NCI-H1417 treated with DMSO at 0.1 percent for 48 hours (cell line): ENCODE measurements around the gene PPP1R14B.

Experiments
- DNase-seq: peaks from one replicate; lab custom pipeline; 2025; lab: John Stamatoyannopoulos, UW

The PPP1R14B gene

DNA sequence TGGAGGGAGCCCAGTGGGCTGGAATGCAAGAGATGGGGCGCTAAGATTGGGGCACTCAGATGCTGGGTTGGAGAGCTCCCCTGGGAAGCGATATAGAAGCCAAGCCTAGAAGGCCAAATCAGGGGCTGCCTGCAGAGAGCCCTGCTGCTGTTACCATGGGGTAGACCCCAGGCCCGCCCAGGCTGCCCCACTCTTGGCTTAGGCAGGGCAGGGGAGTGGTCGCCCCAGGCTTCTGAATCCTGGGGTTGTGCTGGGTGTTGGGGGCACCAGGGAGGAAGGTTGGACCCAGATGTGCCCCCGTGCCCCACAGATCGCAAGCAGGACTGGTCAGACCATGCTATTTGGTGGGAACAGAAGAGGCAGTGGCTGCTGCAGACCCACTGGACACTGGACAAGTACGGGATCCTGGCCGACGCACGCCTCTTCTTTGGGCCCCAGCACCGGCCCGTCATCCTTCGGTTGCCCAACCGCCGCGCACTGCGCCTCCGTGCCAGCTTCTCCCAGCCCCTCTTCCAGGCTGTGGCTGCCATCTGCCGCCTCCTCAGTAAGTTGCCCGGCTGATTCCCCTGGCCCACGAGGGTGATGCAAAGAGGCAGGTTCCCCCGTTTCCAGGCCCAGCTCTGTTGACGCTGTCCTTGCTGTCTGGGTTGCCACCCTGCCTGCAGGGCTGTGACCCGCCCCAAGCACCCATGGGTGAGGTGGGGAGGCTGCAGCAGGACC lies 36.3 kb downstream of the PPP1R14B start:
- no peak for DNase-seq

DNA sequence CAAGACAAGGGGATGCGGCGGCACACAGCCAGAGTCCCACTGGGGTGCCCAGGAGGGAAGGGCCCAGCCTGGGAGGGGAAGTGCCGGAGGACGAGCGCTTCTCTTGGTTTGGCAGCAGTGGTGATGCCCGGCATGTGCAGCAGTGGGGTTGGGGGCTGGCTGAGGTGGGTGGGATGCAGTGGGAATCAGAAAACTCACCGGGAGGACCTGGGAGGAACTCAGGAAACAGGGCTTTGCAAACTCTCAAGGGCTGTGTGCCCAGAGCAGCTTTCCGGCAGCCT lies 37.2 kb downstream of the PPP1R14B start:
- DNase-seq, result no peak

DNA sequence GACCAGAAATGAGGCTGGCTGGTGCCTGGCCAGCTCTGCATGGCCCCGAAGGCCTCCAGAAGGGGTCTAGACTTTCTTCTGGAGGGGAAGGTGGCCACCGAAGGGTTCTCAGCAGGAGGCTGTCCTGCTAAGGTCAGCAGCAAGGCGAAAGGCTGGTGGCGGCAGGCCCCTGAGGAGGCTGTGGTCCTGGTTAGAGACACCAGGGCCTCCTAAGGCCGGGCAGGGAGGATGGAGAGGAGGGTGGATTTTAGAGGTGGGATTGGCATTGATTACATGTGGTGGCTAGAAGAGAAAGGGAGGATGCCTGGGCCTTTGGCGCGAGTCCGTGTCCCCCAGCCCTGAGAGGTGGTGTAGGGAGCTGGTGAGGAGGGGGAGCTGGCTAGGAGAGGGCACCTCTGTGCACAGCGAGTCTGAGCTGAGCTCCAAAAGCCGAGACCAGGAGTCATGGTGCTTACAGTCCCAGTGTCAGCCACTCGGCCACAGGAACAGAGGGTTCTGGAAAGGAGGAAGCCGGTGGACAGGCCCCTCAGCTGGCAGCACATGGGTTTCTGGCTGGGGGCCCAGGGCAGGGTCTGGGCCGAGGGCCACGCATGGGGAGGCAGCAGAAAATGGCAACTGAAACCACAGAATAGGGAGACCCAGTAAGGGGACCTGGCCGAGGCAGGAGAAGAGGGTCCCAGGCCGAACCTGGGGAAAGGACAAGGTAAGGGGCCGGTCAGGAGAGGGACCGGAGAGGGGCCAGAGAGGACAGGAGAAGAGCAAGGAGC lies 37.8 kb downstream of the PPP1R14B start:
- DNase-seq, result no peak

DNA sequence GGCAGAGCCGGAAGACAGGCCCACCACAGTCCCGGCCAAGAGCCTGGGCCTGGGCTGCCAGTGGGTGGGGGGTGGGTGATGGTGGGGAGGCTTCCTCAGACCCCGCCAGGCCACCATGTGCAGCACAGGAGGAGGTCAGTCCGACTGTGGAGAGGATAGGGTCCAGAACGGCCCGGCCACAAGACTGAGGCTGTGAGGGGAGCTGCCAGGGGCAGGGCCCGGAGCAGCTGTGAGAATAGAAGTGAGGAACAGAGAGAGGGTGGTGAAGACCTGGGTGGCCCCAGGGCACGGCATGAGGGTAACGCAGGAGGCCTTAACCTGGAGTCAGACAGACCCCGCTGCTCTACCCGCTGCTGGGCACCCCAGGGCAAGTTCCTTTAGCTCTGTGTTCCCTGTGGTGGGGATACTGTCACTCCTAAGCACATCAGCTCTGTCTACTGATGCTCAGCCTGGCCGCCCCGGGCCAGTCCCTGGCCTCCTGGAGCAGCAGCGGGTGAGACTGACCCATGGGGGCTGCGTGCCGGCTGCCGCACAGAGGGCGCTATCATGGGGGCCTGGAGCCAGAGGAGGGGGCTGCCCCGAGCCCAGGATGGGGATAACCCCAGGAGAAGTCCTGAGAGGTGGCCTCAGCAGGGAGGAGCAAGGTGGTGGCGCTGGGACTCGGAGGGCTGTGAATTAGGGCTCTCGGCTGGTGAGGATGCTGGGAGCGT lies 38.5 kb downstream of the PPP1R14B start:
- no peak for DNase-seq

DNA sequence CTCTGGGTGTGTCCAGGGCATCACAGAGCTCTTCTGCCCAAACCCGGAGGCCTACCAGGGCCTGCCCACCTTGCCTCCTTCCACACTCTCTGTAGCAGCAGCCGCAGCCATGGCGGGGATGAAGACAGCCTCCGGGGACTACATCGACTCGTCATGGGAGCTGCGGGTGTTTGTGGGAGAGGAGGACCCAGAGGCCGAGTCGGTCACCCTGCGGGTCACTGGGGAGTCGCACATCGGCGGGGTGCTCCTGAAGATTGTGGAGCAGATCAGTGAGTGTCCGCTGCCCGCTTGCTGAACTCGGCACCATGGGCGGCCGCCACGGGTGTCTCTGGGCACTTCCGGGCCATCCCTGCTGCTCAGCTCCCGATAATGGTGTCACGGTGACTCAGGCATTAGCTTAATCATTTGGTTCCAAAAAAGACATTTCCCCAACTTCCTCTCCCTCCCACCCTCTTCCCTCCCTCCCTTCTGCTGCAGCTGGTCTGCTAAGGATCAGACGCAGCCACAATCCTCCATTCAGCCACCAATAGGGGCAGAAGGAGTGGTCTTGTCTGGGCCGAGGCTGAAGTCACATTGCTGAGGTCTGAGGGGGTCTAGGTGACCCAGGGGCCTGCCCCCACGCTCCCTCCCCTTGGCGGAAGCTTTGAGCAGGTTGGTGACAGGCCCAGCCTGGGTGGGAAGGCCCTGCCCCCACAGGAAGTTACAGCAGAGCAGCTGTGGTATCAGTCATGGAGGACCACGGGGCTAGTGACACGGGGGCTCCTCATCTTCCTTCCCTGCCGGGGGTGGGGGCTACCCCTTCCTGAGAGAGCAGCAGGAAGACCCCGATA lies 39.3 kb downstream of the PPP1R14B start:
- no peak for DNase-seq

DNA sequence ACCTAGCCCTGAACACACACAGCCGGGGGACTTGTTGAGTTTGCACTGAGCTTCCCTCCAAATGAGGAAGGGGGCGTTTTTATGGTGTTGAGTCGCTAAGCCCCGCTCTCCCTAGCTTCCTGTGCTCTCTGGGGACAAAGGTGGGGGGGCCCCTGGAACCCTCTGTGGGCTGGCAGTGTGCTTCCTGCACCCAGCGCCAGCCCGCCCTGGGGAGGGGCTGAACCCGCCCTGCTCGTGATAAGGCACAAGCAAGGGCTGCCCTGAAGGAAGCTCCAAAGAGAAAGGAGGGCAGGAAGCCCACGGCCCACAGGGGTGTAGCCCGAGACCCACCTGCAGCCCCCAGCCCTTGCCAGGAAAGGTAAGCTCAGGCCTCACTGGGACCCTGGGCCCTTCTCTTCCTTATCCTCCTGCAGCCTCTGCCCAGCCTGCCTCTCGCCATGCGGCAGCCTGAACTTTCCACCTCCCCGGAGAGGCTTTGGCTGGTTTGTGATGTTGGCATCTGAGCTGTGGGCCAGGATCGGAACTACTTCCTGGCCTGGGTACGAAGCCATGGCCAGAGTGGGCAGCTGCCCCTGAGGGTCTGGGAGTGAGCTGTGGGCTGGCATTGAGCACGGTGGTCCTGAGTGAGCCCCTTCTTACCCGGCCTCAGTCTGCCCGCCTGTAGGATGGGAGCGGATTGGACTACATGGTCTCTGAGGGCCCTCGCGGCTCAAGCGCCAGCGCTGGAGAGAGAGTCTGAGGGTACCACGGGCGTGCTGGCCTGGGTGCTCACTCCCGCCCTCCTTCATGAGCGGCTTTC lies 40.1 kb downstream of the PPP1R14B start, which contains the start of gene FERMT3:
Gene FERMT3 (plus strand): TSS at position 265 of the 799 bp plus-strand sequence. CDS start 644 bp downstream, outside the sequence.
- DNase-seq, result no peak

DNA sequence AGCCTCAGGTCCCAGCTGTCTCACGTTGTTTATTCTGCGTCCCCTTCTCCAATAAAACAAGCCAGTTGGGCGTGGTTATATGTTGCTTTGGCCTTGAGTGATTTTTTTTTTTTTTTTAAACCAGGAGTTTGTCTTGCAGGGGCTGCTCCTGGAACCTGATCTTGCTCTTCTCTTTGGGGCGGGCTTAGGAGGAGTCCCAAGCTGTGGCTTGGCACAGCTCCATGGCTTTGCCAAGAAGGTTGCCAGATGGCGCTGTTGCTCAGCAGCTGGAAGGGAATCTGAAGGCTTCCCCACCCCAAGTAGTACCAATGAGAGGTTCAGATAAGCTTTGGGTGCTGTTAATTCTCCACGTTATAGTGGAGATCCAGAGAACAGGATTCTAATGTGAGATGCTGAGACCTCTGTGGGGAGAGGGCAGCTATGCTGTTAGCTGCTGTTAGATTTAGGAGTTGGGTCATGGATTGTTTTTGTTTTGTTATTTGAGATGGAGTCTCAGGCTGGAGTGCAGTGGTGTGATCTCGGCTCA lies 42.2 kb downstream of the PPP1R14B start:
- DNase-seq, result no peak

DNA sequence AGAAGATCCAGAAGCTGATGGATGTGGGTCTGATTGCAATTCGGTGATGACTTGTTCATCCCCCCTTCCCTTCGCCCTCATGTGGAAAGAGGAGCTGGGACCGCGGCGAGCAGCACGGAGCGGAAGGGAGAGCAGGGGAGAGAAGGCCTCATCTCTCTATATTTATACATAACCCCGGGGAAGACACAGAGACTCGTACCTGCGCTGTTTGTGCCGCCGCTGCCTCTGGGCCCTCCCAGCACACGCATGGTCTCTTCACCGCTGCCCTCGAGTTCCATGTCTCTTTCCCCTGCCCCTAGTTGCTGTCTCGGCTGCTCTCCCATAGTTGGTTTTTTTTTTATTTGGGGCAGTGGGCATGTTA lies 42.7 kb downstream of the PPP1R14B start:
- DNase-seq, result no peak

DNA sequence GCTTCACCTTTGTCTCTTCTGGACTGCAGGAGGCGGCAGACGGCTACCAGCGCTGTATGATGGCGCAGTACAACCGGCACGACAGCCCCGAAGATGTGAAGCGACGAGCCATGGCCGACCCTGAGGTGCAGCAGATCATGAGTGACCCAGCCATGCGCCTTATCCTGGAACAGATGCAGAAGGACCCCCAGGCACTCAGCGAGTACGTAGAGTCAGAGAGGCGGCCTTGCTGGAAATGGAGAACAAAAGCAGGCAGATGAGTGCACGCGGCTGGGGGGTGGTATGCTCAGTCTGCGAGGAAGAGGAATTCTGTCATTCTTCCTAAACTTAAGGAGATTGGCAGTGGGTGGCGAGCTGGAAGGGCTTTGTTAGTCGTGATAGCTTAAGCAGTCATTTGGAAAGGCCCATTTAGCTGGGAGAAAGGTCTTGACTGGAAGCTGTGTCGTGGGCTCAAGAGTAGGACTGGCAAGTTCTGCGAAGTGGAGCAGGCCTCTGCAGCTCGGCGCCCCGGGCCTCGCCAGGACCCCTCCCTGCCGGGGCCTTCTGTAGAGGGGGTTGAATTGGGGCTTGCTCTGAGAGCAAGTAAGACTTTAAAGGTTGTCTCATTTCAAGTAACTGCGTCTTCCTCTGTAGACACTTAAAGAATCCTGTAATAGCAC lies 43.2 kb downstream of the PPP1R14B start:
- no peak for DNase-seq

DNA sequence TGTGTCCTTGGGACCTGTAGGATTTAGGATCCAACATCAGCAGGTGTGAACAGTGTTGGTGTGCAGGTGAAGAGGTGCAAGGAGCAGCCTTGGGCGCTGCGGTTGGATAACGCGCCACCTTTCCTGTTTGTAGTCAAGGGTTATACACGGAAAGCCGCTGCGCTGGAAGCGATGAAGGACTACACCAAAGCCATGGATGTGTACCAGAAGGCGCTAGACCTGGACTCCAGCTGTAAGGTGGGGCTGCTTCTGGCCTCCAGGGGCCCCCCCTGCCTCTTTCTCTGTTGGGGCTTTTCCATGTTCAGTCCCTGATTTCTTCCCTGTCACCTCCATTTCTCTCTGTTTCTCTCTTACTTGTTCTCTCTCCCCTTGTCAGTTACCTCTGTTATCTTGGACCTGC lies 43.8 kb downstream of the PPP1R14B start:
- no peak for DNase-seq

DNA sequence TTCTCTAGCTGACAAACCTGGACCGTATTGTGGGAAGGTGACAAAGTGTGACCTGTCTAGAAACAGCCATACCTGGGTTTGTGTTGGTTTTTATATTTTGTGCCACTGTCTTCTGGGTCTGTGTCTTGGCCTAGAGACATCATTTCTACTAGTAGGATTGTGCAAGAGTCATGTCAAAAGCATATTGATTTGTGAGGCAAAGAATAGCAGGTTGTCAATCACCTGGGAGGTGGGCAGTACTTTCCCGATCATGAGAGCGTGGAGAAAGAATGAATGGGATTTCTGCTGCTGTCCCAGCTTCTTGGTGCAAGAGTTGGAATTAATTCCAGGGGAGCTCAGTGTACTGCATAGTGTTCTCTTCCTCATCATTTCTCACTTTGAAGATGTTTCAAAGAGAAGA lies 45.2 kb downstream of the PPP1R14B start:
- no peak for DNase-seq

DNA sequence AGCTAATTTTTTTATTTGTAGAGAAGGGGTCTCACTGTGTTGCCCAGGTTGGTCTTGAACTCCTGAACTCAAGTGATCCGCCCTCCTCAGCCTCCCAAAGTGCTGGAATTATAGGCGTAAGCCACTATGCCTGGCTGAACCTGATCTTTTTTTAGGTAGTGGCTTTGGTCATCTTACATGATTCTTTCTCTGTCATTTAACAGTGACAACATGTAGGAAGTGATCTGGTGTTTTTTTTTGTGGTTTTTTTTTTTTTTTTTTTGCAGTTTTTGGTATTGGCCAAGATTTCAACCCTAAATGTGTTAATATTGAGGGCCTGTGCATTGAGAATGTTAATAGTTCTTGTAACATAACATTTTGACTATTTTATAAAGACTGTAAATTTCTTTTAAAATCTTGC lies 48.2 kb downstream of the PPP1R14B start:
- DNase-seq, result no peak

DNA sequence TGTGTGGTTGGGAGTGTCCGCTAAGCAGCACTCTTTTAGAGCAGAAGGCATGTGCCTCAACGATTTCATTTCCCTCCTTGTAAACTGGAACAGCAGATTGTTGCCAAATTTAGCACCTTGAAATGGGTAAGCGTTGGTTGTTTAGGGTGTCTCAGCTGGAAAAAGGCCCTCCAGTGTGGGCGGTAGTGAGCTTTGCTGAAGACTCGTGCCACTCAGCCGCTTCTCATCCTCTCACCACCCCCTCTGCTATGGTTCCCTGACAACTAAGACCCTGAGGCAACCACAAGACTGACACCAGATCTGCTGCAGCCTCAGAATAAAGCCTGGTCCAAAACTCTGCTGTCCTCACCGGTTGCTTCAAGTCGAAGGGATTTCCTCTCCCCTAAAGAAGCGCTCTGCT lies 50.1 kb downstream of the PPP1R14B start:
- no peak for DNase-seq
